NCI-H146 (cell line): Measurements from ENCODE around the gene C19orf67.

Experiments
- DNase-seq: peaks from one replicate; lab custom pipeline; 2025; lab: John Stamatoyannopoulos, UW

C19orf67 gene

GRCh38 chr19:14107581-14108461, 22.2 kb upstream of the C19orf67 start:
- no peak for DNase-seq

GRCh38 chr19:14106840-14107239, 21.3 kb upstream of the C19orf67 start:
- no peak for DNase-seq

GRCh38 chr19:14105680-14106079, 20.1 kb upstream of the C19orf67 start:
- DNase-seq = no peak

GRCh38 chr19:14103310-14103709, 17.7 kb upstream of the C19orf67 start:
- no peak for DNase-seq

- DNase-seq = no peak
These were observed 17.2 kb upstream of the C19orf67 start for GRCh38 chr19:14102756-14103155.

- DNase-seq = no peak
These were observed 16.6 kb upstream of the C19orf67 start for GRCh38 chr19:14102102-14102696.

GRCh38 chr19:14101003-14101545, 15.5 kb upstream of the C19orf67 start:
- DNase-seq = no peak

- DNase-seq = no peak
These were observed 12.1 kb upstream of the C19orf67 start for GRCh38 chr19:14097532-14098151.

- DNase-seq = no peak
These were observed 10.8 kb upstream of the C19orf67 start for GRCh38 chr19:14096272-14096992.

GRCh38 chr19:14094854-14095253, 9.3 kb upstream of the C19orf67 start:
- no peak for DNase-seq

- no peak for DNase-seq
These were observed 7.7 kb upstream of the C19orf67 start for GRCh38 chr19:14093117-14093823.

GRCh38 chr19:14091813-14092462, 6.4 kb upstream of the C19orf67 start:
- DNase-seq = no peak

GRCh38 chr19:14091081-14091812, 5.7 kb upstream of the C19orf67 start:
- DNase-seq = peak; percentile 93

GRCh38 chr19:14090509-14091080, 5.0 kb upstream of the C19orf67 start, which contains the start of gene SAMD1:
TSS of gene SAMD1 (minus strand) at chr19:14090751.
- DNase-seq = peak; percentile 93

GRCh38 chr19:14089662-14090508, 4.3 kb upstream of the C19orf67 start:
- DNase-seq = peak; percentile 71

- DNase-seq = no peak
These were observed 3.8 kb upstream of the C19orf67 start for GRCh38 chr19:14089412-14089661.

- DNase-seq = no peak
These were observed 3.2 kb upstream of the C19orf67 start for GRCh38 chr19:14088634-14089411.

GRCh38 chr19:14086098-14086497, 515 bp upstream of the C19orf67 start:
- DNase-seq = no peak

GRCh38 chr19:14082675-14082960, 3.0 kb downstream of the C19orf67 start:
- no peak for DNase-seq
